ELR (cell line): ENCODE measurements around the gene TRIP6.
"Not testable (repeated sequence)": the region's sequence is repeated elsewhere in the genome, so short reads cannot be mapped to it uniquely, and the experiment has no call there.

Source experiments
- DNase-seq: peaks from one replicate; pipeline ENCODE4 v3.0.0-alpha.2; 2015; ENCODE audit warnings: low read depth

The TRIP6 gene

DNA sequence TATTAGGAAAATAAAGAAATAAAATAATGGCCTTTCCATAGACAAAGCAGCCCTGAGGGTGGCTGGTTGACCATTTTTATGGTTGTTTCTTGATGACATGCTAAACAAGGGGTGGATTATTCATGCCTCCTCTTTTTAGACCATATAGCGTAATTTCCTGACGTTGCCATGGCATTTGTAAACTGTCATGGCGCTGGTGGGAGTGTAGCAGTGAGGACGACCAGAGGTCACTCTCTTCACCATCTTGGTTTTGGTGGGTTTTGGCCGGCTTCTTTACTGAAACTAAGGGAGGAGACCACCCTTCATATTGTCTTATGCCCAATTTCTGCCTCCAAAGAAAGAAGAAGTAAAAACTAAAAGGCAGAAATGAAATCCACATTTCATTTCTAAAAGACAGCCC is 52.1 kb downstream of the TRIP6 start:
- DNase-seq, result not testable (repeated sequence)

DNA sequence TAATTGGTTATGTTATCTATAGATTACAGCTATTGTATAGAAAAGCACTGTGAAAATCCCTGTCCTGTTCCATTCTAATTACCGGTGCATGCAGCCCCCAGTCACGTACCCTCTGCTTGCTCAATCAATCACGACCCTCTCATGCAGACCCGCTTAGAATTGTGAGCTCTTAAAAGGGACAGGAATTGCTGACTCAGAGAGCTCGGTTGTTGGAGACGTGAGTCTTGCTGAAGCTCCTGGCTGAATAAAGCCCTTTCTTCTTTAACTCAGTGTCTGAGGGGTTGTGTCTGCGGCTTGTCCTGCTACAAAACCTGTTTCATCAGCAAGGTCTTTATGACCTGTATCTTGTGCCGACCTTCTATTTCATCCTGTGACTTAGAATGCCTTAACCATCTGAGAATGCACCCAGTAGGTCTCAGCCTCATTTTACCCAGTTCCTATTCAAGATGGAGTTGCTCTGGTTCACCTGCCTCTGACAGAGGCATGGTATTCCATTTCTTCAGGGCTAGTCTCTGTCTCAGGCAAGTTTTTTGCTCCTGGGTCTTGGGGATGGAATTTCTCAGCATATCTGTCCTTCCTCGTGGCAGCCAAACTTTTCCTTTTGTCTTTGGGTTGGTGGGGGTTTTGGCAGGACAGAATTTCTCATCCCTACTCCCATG is 52.7 kb downstream of the TRIP6 start:
- DNase-seq, result not testable (repeated sequence)

DNA sequence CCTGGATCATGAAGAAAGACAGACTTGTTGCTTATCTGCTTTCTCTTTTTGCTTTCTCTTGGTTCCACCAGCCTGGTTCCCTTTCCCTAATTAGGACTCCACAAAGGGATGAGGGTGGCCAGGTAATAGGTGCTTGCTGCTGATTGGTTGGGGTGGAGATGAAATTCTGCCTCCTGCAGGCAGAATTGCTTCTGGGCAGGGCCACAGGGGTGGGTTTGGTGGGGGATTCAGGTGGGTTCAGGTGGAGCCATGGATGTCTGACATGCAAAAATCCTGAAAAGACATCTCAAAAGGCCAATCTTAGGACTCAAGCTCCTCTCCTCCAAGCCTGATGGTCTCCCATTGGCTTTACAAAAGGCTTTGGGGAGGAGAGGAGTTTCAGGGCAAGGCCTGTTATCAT is 53.9 kb downstream of the TRIP6 start:
- DNase-seq, result no peak
